Fibroblast of pulmonary artery (primary cell): ENCODE data around the gene MAPK8IP1.

Source experiments
- DNase-seq: peaks from one replicate; pipeline ENCODE4 v3.0.0-alpha.2; 2010; ENCODE audit warnings: low read depth
- H3K4me3 ChIP-seq: replicated peaks from 2 replicates; pipeline ENCODE4 v1.5.1; 2011; ENCODE audit warnings: low read depth, mild to moderate bottlenecking, control low read depth, low read length, moderate library complexity
- CTCF ChIP-seq: IDR thresholded peaks from 2 replicates; pipeline ENCODE4 v1.5.1; 2011; ENCODE audit warnings: mild to moderate bottlenecking, control low read depth, low read length, inconsistent platforms; ENCODE audit errors: missing control alignments

Gene MAPK8IP1

GRCh38 chr11:45872651-45873356, 12.6 kb upstream of the MAPK8IP1 start:
- DNase-seq = peak; percentile 81
- H3K4me3 ChIP-seq = no peak overlapping the region
- TF ChIP-seq CTCF = peak; percentile 84

GRCh38 chr11:45876401-45876800, 9.1 kb upstream of the MAPK8IP1 start:
- no peak for TF ChIP-seq CTCF
- DNase-seq = no peak
- no peak overlapping the region for H3K4me3 ChIP-seq

- H3K4me3 ChIP-seq = no peak overlapping the region
- no peak for TF ChIP-seq CTCF
- DNase-seq = no peak
Measured at GRCh38 chr11:45877221-45877620, 8.2 kb upstream of the MAPK8IP1 start.

GRCh38 chr11:45877845-45878244, 7.6 kb upstream of the MAPK8IP1 start:
- no peak for TF ChIP-seq CTCF
- no peak for DNase-seq
- H3K4me3 ChIP-seq = no peak overlapping the region

- H3K4me3 ChIP-seq = no peak overlapping the region
- TF ChIP-seq CTCF = no peak
- peak; percentile 12 for DNase-seq
Measured at GRCh38 chr11:45879803-45880686, 5.4 kb upstream of the MAPK8IP1 start.

GRCh38 chr11:45880772-45881570, 4.5 kb upstream of the MAPK8IP1 start:
- peak; percentile 17 for DNase-seq
- no peak overlapping the region for H3K4me3 ChIP-seq
- no peak for TF ChIP-seq CTCF
